OCI-LY7 (cell line): ENCODE results near the gene COL20A1.

Experiments used
- CTCF ChIP-seq: fragments of 200-600 bp; sonication (generic); conservative IDR thresholded peaks from 2 replicates; pipeline ENCODE4 v1.5.1; 2014; ENCODE audit warnings: mild to moderate bottlenecking, antibody characterized with exemption, low read length, moderate library complexity, mixed read lengths
- EZH2phosphoT487 ChIP-seq: fragments of 200-600 bp; sonication (generic); IDR thresholded peaks from 2 replicates; pipeline ENCODE4 v1.6.1; 2018; ENCODE audit warnings: low read depth, borderline replicate concordance, mild to moderate bottlenecking, mixed run types, antibody characterized with exemption, low read length, moderate library complexity, mixed read lengths

GRCh38 chr20:63345328-63346100 lies 52.5 kb downstream of the COL20A1 start:
- no peak for TF ChIP-seq CTCF
- no peak for TF ChIP-seq EZH2phosphoT487
